Fibroblast of the aortic adventitia (primary cell): ENCODE results near the gene TBC1D2. TPM values are rescaled to one million over a fixed set of nuclear protein-coding genes. Genes with fewer than 3 reads are reported as not detected.

Source experiments
- DNase-seq: peaks from one replicate; pipeline ENCODE4 v3.0.0-alpha.2; 2010; ENCODE audit warnings: low read depth
- H3K4me3 ChIP-seq: 2 replicates; pipeline ENCODE4 v1.5.1; 2011; ENCODE audit warnings: low read depth, mild to moderate bottlenecking, control low read depth, low read length, moderate library complexity
- CTCF ChIP-seq: IDR thresholded peaks from 2 replicates; pipeline ENCODE4 v1.5.1; 2011; ENCODE audit warnings: mild to moderate bottlenecking, low read length, control low read depth, inconsistent platforms; ENCODE audit not compliant: insufficient read depth
- total RNA-seq: library from RNA; depleted of rRNA; stranded (reverse); fragments of >200 nt; gene quantifications from 2 replicates; pipeline ENCODE4 v1.2.3, GENCODE V29; 2012; ENCODE audit warnings: low replicate concordance

Gene TBC1D2
- total RNA-seq, 1 donor = 20.7 TPM

GRCh38 chr9:98263080-98263479 lies 7.6 kb upstream of the TBC1D2 start:
- no peak for DNase-seq
- no peak overlapping the region for H3K4me3 ChIP-seq
- no peak for TF ChIP-seq CTCF

DNA sequence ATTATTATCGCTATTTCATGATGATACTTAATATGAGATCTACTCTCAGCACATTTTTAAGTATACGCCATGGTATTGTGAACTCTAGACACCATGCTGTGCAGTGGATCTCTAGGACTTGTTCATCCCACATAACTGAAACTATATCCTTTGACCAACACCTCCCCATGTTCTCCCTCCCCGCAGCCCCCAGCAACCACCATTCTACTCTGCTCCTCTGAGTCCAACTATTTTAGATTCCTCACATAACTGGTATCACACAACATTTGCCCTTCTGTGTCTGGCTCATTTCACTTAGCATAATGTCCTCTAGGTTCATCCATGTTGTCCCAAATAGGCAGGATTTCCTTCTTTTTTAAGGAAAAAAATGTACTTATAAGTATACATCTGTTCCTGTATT lies 6.6 kb upstream of the TBC1D2 start:
- no peak for TF ChIP-seq CTCF
- no peak for DNase-seq
- H3K4me3 ChIP-seq = no peak overlapping the region

- H3K4me3 ChIP-seq = no peak overlapping the region
- no peak for DNase-seq
- no peak for TF ChIP-seq CTCF
Observed at GRCh38 chr9:98260635-98261034, 5.2 kb upstream of the TBC1D2 start.

DNA sequence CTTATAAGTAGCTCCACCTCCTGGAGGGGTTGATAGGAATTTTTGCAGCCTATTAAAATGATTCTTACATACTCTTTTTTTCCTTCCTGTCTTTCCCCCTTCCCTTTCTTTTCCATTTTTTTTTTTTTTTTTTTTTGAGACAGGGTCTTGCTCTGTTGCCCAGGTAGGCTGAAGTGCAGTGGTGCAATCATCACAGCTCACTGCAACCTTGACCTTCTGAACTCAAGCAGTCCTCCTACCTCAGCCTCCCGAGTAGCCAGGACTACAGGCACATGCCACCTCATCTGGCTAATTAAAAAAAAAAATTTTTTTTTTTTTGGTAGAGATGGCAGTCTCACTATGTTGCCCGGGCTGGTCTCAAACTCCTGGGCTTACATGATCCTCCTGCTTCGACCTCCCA lies 4.3 kb upstream of the TBC1D2 start:
- no peak for TF ChIP-seq CTCF
- H3K4me3 ChIP-seq = no peak overlapping the region
- no peak for DNase-seq

GRCh38 chr9:98256756-98257155 lies 1.3 kb upstream of the TBC1D2 start:
- no peak for DNase-seq
- TF ChIP-seq CTCF = no peak
- peak overlapping the region; percentile 94 for H3K4me3 ChIP-seq

DNA sequence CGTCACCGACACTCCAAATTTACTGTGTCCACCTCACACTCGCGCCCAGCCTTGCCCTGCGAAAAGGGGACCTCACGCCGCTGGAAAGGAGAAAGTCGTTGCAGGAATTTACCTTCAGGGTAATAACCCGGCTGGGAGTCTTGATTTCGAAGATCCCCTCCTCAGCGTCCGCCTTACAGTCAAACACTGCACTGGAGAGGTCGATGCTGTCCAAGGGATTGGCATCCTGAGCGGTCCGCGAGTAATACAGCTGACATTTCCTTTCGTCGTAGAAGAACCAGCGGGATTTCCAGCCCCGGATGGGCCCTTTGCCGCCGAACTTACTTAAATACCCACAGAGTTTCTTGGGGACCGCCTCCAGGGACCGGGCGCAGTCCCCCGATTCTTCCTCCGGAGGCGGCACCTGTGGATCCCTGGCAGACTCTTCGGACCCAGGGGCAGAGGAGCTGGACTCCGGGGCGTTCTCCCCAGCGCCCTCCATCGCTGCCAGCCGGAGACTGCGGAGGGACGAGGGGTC lies 330 bp downstream of the TBC1D2 start:
- peak overlapping the region; percentile 94 for H3K4me3 ChIP-seq
- peak; percentile 16 for TF ChIP-seq CTCF
- peak; percentile 49 for DNase-seq
